ENCODE measurements around the gene ZDHHC16.

DNA sequence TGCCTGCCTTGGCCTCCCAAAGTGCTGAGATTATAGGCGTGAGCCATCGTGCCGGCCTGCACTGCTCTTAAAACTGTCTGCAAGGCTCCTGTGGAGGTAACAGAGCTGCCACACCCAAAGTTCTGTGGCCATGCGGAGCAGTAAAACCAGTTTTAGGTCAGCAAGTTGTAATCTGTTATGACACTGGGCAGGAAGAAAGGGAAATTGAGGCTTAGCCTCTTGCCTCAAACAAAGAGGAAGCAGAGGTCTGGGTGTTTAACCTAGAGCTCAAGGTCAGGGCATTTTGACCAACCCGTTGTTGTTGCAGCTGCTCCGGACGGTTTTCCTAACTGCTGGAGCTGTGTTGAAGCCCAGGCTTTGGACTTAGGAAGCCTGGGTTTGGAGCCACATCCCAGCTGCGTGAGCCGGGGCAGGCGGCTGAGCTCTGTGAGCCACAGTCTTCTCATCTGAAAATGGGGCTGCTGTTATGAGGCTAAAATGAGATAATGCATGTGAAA, 37.4 kb upstream of the ZDHHC16 start:
- TF ChIP-seq POLR2AphosphoS5 (IDR thresholded peaks at IDR 0.05; ENCODE audit: low read depth, low read length) (no peak), POLR2A (IDR thresholded peaks at IDR 0.05; ENCODE audit: low read depth, low read length) (no peak), TAF1 (IDR thresholded peaks at IDR 0.05; ENCODE audit: borderline replicate concordance, low read depth, low read length) (no peak)
